Mononuclear cell (primary cell): ENCODE results near the gene WDTC1. TPM values are rescaled to one million over a fixed set of nuclear protein-coding genes. Genes with fewer than 3 reads are reported as not detected.
"Not testable (repeated sequence)": the region's sequence is repeated elsewhere in the genome, so short reads cannot be mapped to it uniquely, and the experiment has no call there.

Experiments used
- H3K27me3 ChIP-seq: 2 replicates; pipeline ENCODE4 v1.6.0; 2011; ENCODE audit warnings: low read length, control low read depth; ENCODE audit not compliant: insufficient read depth
- H3K4me1 ChIP-seq: 2 replicates; pipeline ENCODE4 v1.5.1; 2011; ENCODE audit warnings: mild to moderate bottlenecking, low read length, control low read depth; ENCODE audit not compliant: insufficient read depth
- H3K4me3 ChIP-seq: 2 replicates; pipeline ENCODE4 v1.5.1; 2011; ENCODE audit warnings: mild to moderate bottlenecking, low read length, moderate library complexity
- H3K9me3 ChIP-seq: 2 replicates; pipeline ENCODE4 v1.5.1; 2011; ENCODE audit warnings: low read depth, mild to moderate bottlenecking, control low read depth, low read length
- total RNA-seq: library from RNA; depleted of rRNA; stranded (reverse); fragments of >200 nt; gene quantifications from one replicate; pipeline ENCODE4 v1.2.3, GENCODE V29; 2012

Gene WDTC1
- total RNA-seq, 1 donor: 14.1 TPM

DNA sequence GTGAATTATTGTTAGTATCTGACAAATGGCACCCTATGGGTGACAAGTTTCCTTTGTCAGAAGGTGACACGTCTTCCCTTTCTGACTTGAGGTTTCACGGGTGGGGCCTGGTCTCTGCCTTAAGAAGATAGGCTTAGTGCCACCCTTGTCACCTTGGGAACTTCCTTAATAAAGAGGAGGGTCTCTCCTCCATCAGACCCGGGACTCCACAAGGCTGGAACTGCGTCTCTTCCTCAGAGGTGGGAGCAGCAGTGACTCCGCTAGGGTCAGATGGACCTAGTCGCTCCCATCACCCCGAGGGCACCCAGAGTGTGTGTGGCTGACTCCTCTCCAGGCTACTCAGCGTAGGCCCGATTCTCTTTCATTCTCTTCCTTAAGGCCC lies 774 bp upstream of the WDTC1 start:
- H3K9me3 ChIP-seq: no peaks in the 10 kb centered on the region
- peak overlapping the region; percentile 59 for H3K4me3 ChIP-seq
- H3K4me1 ChIP-seq: peaks cover 28% of the 10 kb centered on the region

DNA sequence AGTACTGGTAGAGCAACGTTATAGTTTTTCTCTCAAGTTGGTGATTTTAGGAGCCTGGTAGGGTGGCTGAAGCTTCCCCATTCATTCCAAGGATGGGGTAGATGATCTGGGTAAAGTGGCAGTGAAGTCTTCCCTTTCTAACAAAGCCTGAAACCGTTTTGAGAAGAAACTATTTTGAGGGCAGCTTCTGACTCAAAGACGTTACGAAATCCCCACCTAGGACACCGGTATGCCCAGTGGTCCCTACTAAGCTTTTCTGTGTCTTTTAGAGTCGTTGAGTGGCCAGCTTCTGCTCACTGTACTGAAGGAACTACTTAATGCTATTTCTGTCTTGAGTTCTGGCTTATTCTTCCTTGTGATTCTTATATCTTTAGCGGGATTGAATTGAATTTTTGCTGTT lies 1.4 kb downstream of the WDTC1 start:
- Histone ChIP-seq H3K4me3 (peak overlapping the region; percentile 59), H3K4me1 (peaks cover 28% of the 10 kb centered on the region), H3K27me3 (no peaks in the 10 kb centered on the region), H3K9me3 (no peaks in the 10 kb centered on the region)

More for the DNA sequence above, 774 bp upstream of the WDTC1 start:
- no peaks in the 10 kb centered on the region for H3K27me3 ChIP-seq

DNA sequence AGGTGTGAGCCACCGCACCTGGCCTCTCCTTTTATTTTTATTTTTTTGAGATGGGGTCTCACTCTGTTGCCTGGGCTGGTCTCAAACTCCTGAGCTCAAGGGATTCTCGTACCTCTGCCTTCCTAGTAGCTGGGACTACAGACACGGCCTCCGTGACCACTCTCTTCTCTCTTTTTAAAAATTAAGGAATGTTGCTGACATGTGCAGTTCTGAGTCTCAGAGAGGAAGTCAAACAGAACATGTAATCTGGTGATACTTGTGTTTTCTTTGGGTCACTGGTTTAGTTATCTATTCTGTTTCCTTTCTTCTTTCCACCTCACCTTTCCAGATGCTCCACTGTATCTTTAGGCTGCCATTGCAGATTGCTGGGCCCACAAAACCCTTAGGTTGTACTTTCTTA lies 2.7 kb downstream of the WDTC1 start:
- Histone ChIP-seq H3K27me3 (no peaks in the 10 kb centered on the region), H3K9me3 (no peaks in the 10 kb centered on the region), H3K4me1 (peaks cover 28% of the 10 kb centered on the region), H3K4me3 (no peak overlapping the region)

DNA sequence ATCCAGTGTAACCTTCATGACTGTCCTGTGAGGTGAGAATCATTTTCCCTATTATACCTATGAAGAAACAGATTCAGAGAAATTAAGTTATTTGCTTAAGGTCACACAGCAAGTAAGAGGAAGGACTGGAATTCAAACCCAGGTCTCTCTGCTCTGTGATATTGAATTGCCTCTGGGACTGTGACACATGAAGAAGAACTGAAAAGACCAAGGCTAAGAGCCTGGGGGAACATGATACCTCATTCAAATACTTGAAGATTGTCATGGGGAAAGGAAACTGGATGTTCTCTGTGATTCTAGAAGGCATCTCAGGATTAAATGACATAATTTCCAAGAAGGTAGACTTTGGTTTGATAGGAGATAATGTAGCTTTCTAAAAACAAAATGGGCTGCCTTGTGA lies 3.6 kb downstream of the WDTC1 start:
- Histone ChIP-seq H3K4me3 (no peak overlapping the region), H3K4me1 (peaks cover 28% of the 10 kb centered on the region), H3K27me3 (no peaks in the 10 kb centered on the region), H3K9me3 (no peaks in the 10 kb centered on the region)

DNA sequence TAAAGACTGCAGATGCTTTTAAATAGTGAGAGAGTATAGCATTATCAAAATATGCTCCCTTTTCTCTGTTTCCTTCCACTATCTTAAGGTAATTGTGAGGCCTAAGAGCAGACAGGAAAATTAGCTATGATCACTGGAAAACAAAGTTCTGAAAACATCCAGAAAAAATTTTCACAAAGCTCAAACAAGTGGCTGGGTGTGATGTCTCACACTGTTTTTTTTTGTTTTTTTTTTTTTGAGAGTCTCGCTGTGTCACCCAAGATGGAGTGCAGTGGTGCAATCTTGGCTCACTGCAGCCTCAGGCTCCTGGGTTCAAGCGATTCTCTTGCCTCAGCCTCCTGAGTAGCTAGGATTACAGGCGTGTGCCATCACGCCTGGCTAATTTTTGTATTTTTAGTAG lies 7.2 kb downstream of the WDTC1 start:
- no peaks in the 10 kb centered on the region for H3K27me3 ChIP-seq
- H3K4me1 ChIP-seq: peaks cover 5% of the 10 kb centered on the region
- no peak overlapping the region for H3K4me3 ChIP-seq
- H3K9me3 ChIP-seq: no peaks in the 10 kb centered on the region

DNA sequence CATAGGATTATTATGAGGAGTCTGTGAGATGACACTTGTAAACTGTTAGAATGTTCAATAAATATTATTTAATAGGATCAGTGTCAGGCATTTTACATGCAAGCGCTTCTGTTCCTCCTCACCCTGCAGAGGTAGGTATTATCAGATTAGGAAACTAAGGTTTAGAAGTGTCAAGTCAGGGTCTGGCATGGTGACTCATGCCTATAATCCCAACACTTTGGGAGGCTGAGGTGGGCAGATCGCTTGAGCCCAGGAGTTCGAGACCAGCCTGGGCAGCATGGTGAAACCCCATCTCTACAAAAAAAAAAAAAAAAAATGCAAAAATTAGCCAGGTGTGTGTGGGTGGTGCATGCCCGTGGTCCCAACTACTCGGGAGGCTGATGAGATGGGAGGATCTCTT lies 9.2 kb downstream of the WDTC1 start:
- H3K4me3 ChIP-seq, H3K27me3 ChIP-seq, H3K9me3 ChIP-seq, H3K4me1 ChIP-seq: not testable (repeated sequence)

DNA sequence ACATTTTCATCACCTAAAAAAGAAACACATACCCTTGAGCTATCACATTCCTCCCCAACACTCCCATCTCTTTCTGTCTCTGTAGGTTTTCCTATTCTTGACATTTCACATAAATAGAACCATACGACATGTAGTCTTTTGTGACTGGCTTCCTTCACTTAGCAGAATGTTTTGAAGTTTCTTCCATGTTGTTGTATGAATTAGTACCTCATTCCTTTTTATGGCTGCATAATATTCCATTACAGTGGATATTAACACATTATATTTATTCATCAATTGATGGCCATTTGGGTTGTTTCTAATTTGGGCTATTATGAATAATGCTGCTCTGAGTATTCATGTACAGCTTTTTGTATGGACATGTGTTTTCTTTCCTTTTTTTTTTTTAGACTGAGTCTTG lies 11.8 kb downstream of the WDTC1 start:
- Histone ChIP-seq H3K9me3 (no peaks in the 10 kb centered on the region), H3K4me1 (peaks cover 20% of the 10 kb centered on the region), H3K27me3 (no peaks in the 10 kb centered on the region), H3K4me3 (no peak overlapping the region)

DNA sequence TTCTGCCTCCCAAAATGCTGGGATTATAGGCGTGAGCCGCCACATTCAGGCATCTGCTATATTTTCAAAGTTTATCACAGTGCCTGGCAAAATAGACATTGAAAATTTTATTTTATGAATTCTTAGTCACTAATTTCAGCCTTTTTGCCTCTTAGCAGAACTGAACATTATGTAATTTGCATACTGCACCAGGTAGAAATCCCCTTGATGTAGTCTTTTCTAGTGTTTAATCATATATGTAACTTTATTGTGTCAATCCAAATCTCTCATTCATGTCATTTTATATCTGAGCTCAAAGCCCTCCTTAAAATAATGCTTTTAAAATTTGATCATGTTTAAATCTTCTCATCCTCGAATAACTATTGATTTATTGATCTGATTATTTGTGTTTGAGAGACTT lies 19.2 kb downstream of the WDTC1 start:
- Histone ChIP-seq H3K4me1 (peaks cover 45% of the 10 kb centered on the region), H3K27me3 (no peaks in the 10 kb centered on the region), H3K9me3 (no peaks in the 10 kb centered on the region), H3K4me3 (no peak overlapping the region)

DNA sequence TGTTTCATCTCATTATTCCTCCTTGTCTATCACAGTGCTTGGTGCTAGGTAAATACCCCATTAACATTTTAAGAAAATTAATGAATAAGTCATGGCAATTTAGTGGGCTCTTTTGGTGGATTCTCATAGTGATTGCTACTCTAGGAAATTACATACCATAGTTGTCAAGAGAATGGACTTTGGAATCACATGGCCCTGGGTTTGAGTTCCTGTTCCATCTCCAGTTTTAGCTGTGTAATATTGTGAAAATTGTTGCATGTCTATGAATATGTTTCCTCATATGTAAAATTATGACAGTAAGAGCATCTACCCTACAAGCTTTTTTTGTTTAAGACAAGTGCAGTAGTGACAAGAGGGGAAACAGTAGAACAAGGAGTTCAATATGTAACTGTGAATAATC lies 20.7 kb downstream of the WDTC1 start:
- Histone ChIP-seq H3K27me3 (no peaks in the 10 kb centered on the region), H3K4me1 (peaks cover 33% of the 10 kb centered on the region), H3K9me3 (no peaks in the 10 kb centered on the region)

DNA sequence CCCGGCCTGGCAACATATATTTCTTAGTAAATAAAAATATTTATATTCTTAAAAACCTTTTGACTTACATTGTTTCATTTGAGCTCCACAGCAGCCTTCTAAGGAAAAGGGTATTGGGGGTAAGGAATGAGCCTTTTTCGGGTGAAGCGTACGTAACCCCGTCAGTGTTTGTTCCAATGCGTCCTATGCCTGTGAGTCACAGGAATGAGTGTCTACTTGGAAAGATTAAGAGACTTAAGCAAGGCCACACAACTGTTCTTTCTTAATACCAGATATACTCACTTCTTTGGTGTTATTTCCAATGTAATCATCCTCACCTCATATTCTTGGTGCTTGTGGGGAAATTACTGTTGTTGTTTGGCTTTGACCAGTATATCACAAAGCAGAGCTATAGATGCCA lies 22.7 kb downstream of the WDTC1 start:
- Histone ChIP-seq H3K9me3 (no peaks in the 10 kb centered on the region), H3K4me1 (peaks cover 22% of the 10 kb centered on the region), H3K4me3 (no peak overlapping the region), H3K27me3 (no peaks in the 10 kb centered on the region)

More for the DNA sequence above, 20.7 kb downstream of the WDTC1 start:
- H3K4me3 ChIP-seq: no peak overlapping the region

DNA sequence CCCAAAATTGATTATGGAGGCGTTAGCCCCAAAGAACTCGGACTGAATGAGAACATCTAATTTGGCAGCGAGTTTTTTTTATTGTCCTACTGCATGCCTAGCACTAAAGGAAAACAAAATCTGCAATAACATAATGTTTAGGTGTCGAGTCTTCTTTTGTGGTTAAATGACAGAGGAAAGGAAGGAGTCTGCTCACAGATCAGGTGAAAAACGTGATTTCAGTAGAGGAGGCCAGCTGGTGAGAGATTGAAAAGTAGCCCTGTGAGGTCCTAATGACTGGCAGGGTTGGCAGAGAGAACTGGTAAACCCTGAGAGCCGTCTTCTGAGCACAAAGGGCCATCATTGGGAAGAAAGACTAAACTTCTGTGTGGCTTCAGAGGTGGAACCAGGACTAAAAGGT lies 24.2 kb downstream of the WDTC1 start:
- H3K9me3 ChIP-seq: no peaks in the 10 kb centered on the region
- no peaks in the 10 kb centered on the region for H3K27me3 ChIP-seq
- no peak overlapping the region for H3K4me3 ChIP-seq
- peaks cover 14% of the 10 kb centered on the region for H3K4me1 ChIP-seq

DNA sequence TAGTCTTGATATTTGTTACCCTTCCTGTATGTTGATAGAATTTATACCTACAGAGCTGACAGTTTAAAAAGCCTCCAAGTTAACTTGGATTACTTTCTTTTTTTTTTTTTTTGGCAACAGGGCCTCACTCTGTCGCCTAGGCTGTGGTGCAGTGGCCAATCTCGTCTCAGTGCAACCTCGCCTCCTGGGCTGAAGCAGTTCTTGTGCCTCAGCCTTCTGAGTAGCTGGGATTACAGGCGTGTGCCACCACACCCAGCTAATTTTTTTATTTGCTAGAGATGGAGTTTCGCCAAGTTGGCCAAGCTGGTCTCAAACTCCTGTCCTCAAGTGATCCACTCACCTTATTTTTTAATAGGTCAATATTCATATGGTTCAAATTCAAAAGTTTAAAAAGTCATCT lies 32.7 kb downstream of the WDTC1 start:
- Histone ChIP-seq H3K9me3 (no peaks in the 10 kb centered on the region), H3K4me1 (no peaks in the 10 kb centered on the region), H3K4me3 (no peak overlapping the region), H3K27me3 (no peaks in the 10 kb centered on the region)

DNA sequence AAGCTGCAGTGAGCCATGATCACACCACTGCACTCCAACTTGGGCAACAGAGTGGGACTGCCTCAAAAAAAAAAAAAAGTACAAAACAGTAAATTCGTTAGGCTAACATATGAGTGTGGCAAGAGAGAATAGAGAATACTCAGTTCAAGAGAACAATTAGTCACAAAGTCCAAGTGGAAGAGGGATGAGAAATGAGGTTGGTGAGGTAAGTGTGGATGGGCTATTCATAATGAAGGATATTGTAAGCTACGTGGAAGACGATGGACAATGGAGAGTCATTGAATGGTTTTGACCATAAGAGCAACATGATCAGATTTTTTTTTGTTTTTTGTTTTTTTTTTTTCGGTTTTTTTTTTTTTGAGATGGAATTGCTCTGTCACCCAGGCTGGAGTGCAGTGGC lies 34.8 kb downstream of the WDTC1 start:
- Histone ChIP-seq H3K27me3 (no peaks in the 10 kb centered on the region), H3K9me3 (no peaks in the 10 kb centered on the region), H3K4me3 (no peak overlapping the region), H3K4me1 (peaks cover 4% of the 10 kb centered on the region)

DNA sequence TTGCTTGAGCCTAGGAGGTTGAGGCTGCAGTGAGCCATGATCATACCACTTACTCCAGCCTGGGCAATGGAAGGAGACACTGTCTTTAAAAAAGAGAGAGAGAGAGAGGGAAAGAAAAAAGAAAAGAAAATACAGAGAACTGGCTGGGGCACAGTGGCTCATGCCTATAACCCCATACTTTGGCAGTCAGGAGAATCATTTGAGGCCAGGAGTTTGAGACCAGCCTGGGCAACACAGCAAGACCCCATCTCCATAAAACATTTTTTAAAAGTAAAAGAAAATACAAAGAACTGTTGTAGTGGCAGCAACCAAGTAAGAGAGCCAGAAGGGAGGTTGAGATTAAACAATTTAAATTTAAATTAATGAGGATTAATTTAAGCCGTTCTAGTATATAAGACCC lies 39.8 kb downstream of the WDTC1 start:
- Histone ChIP-seq H3K9me3 (no peaks in the 10 kb centered on the region), H3K4me1 (peaks cover 27% of the 10 kb centered on the region), H3K4me3 (no peak overlapping the region), H3K27me3 (no peaks in the 10 kb centered on the region)

DNA sequence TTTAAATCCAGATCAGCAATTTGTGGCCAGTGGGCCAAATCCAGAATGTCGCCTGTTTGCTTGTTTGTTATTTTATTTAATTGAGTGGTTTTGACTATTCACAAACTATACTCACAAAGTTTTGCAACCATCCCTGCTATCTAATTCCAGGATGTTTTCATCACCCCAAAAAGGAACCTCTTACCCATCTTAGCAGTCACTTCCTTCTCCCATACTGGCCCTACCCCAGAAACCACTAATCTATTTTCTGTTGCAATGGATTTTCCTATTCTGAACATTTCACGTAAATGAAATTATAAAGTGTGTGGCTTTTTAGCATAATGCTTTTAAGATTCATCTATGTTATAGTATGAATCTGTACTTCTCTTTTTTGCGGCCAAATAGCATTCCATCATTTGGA lies 41.3 kb downstream of the WDTC1 start:
- H3K4me1 ChIP-seq: peaks cover 27% of the 10 kb centered on the region
- no peaks in the 10 kb centered on the region for H3K27me3 ChIP-seq
- no peaks in the 10 kb centered on the region for H3K9me3 ChIP-seq
- H3K4me3 ChIP-seq: no peak overlapping the region

DNA sequence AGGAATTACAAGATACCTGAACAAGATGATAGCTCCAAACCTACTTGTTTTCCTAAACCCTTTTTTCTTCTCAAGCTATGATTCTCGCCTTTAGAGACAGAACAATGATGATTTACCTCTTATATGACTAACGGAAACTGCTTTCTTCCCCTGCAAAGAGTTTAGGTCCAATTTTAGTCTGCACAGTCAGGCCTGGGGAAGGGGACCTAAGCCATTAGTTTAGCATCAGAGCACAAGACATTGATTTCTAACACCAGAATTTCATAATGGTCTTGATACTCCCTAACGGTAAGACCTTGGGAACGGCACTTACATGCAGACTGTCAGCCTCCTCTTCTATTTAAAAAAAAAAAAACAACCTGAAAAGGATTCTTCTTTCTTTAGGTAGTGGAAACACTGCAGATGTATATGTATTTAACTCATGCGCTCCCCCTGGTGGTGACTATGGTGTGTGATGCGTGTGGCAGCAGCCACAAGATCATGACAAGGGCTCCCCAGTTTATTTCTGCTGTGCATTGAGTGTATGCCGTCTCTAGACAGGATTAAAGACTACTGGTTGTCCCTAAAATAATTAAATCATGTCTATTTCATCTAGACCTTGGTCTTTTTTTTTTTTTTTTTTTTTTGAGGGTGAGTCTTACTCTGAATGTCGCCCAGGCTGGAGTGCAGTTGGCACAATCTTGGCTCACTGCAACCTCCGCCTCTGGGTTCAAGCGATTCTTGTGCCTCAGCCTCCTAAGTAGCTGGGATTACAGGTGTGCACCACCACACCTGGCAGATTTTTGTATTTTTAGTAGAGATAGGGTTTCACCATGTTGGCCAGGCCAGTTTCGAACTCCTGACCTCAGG lies 50.2 kb downstream of the WDTC1 start:
- H3K27me3 ChIP-seq: no peaks in the 10 kb centered on the region
- H3K4me1 ChIP-seq: no peaks in the 10 kb centered on the region
- no peaks in the 10 kb centered on the region for H3K9me3 ChIP-seq
- no peak overlapping the region for H3K4me3 ChIP-seq
